Calu3 (cell line): Measurements from ENCODE around the gene SUMO3. TPM values are rescaled to one million over a fixed set of nuclear protein-coding genes. Genes with fewer than 3 reads are reported as not detected.

ENCODE experiments used
- BruUV-seq: library from RNA; stranded (reverse); fragments of 400-500 nt; replicated peaks from 2 replicates; lab custom pipeline; 2021; lab: Mats Ljungman, UMichigan
- CTCF ChIA-PET: fragments of 300-600 bp; sonication (Branson Sonifier 250); formaldehyde crosslinking; loops from one replicate; lab custom pipeline; 2022; ENCODE audit warnings: antibody characterized with exemption; lab: Charles Lee
- DNase-seq: peaks from one replicate; pipeline ENCODE4 v3.0.0; 2022
- H3K27ac Mint-ChIP-seq: one replicate; pipeline ENCODE4 v1.8.0; 2022; ENCODE audit warnings: mixed read lengths; ENCODE audit not compliant: unreplicated experiment
- H3K27me3 Mint-ChIP-seq: one replicate; pipeline ENCODE4 v1.8.0; 2022; ENCODE audit warnings: mixed read lengths; ENCODE audit not compliant: unreplicated experiment
- H3K36me3 Mint-ChIP-seq: one replicate; pipeline ENCODE4 v1.8.0; 2022; ENCODE audit warnings: mild to moderate bottlenecking, moderate library complexity, mixed read lengths; ENCODE audit not compliant: insufficient read depth, unreplicated experiment
- H3K4me1 Mint-ChIP-seq: one replicate; pipeline ENCODE4 v1.8.0; 2022; ENCODE audit warnings: mild to moderate bottlenecking, low read depth, mixed read lengths; ENCODE audit not compliant: unreplicated experiment
- H3K4me3 Mint-ChIP-seq: one replicate; pipeline ENCODE4 v1.8.0; 2022; ENCODE audit warnings: mild to moderate bottlenecking, low read depth, moderate library complexity, mixed read lengths; ENCODE audit not compliant: unreplicated experiment
- H3K9me3 Mint-ChIP-seq: one replicate; pipeline ENCODE4 v1.8.0; 2022; ENCODE audit warnings: low read depth, mixed read lengths; ENCODE audit not compliant: unreplicated experiment
- CTCF ChIP-seq: fragments of 200-600 bp; IDR thresholded peaks from one replicate; pipeline ENCODE4 v1.8.0; 2022; ENCODE audit warnings: antibody characterized with exemption; ENCODE audit not compliant: unreplicated experiment
- intact Hi-C: fragments of 100-400 bp; cut with micrococcal nuclease; formaldehyde crosslinking; loops from one replicate; pipeline ENCODE4 v1.10.0; 2022; ENCODE audit not compliant: unreplicated experiment
- total RNA-seq: library from RNA; stranded (reverse); gene quantifications from 2 replicates; pipeline ENCODE4 v1.2.3, GENCODE V29; 2022

The SUMO3 gene
- total RNA-seq, 1 experiment from 2014 or later: 56.7 TPM

GRCh38 chr21:44805859-44806258, 12.0 kb downstream of the SUMO3 start:
- no peaks in the 10 kb centered on the region for H3K27me3 Mint-ChIP-seq
- no TSS peak for BruUV-seq
- H3K36me3 Mint-ChIP-seq: peaks cover 44% of the 10 kb centered on the region
- DNase-seq: no peak
- TF ChIP-seq CTCF: no peak
- intact Hi-C loops: loop anchor here (10.0 kb wide), 3 partner anchors 69 to 319 kb away; partner anchors contain the start of gene PTTG1IP
- CTCF ChIA-PET: no interaction called here
- H3K4me3 Mint-ChIP-seq: no peak overlapping the region
- H3K27ac Mint-ChIP-seq: no peak overlapping the region
- H3K9me3 Mint-ChIP-seq: no peaks in the 10 kb centered on the region
- H3K4me1 Mint-ChIP-seq: peaks cover 9% of the 10 kb centered on the region

DNA sequence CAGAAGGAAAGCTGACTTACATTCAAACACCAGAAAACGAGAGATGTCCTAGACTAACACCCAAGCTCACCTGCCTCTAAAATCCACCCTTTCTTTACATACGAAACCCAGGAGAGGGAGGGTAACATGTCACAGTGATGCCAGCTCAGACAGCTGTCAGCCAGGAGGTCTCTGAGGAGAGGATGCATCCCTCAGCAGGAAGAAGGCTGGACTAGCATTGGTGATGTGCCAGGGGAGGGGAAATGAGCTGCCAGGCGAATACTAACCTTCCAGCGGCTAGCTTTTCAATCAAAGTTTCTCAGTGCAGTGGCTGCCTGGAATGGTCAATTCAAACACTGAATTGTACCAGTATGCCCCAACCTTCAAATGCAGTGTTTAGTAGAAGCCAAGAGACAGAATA, 12.6 kb downstream of the SUMO3 start:
- Mint-ChIP-seq H3K9me3 (no peaks in the 10 kb centered on the region), H3K27ac (no peak overlapping the region), H3K27me3 (no peaks in the 10 kb centered on the region), H3K4me3 (no peak overlapping the region), H3K36me3 (peaks cover 45% of the 10 kb centered on the region), H3K4me1 (peaks cover 9% of the 10 kb centered on the region)
- TF ChIP-seq CTCF: no peak
- CTCF ChIA-PET: no interaction called here
- no TSS peak for BruUV-seq
- intact Hi-C loops: loop anchor here (10.0 kb wide), 3 partner anchors 70 to 320 kb away; partner anchors contain the start of gene PTTG1IP
- no peak for DNase-seq

- TF ChIP-seq CTCF: no peak
- intact Hi-C loops: loop anchor here (10.0 kb wide), 3 partner anchors 70 to 320 kb away; partner anchors contain the start of gene PTTG1IP
- BruUV-seq: no TSS peak
- Mint-ChIP-seq H3K4me3 (no peak overlapping the region), H3K36me3 (peaks cover 44% of the 10 kb centered on the region), H3K9me3 (no peaks in the 10 kb centered on the region), H3K27ac (no peak overlapping the region), H3K4me1 (peaks cover 13% of the 10 kb centered on the region), H3K27me3 (no peaks in the 10 kb centered on the region)
- CTCF ChIA-PET: no interaction called here
- DNase-seq: no peak
Measured at GRCh38 chr21:44804762-44805161, 13.1 kb downstream of the SUMO3 start.

DNA sequence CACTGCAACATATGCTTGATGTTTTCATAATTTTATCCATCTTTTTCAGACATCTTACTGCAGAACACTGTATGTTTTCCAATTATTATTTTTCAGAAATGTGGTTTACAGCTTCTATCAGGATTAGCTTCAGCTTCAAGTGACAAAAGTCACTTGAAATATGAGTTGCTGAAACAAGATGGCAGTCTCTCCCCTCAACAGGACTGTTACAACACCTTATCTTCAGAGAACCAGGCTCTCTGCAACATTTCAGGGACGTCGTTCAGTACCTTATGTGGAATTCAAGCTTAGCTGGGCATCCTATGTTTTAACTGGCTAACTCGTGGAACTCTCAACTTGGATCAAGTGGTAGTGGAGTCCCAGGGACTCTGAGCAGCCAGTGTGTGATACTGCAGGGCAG, 14.2 kb downstream of the SUMO3 start:
- Mint-ChIP-seq H3K27ac (no peak overlapping the region), H3K4me3 (no peak overlapping the region), H3K27me3 (no peaks in the 10 kb centered on the region), H3K9me3 (no peaks in the 10 kb centered on the region), H3K36me3 (peaks cover 37% of the 10 kb centered on the region), H3K4me1 (peaks cover 19% of the 10 kb centered on the region)
- no TSS peak for BruUV-seq
- CTCF ChIA-PET: no interaction called here
- DNase-seq: no peak
- intact Hi-C loops: loop anchor here (10.0 kb wide), 3 partner anchors 71 to 321 kb away; partner anchors contain the start of gene PTTG1IP
- TF ChIP-seq CTCF: no peak
